Measurements from ENCODE around the gene ITPKB.

ITPKB gene

GRCh38 chr1:226702318-226702956 is 36.6 kb downstream of the ITPKB start:
- TF ChIP-seq, protein P1, sequence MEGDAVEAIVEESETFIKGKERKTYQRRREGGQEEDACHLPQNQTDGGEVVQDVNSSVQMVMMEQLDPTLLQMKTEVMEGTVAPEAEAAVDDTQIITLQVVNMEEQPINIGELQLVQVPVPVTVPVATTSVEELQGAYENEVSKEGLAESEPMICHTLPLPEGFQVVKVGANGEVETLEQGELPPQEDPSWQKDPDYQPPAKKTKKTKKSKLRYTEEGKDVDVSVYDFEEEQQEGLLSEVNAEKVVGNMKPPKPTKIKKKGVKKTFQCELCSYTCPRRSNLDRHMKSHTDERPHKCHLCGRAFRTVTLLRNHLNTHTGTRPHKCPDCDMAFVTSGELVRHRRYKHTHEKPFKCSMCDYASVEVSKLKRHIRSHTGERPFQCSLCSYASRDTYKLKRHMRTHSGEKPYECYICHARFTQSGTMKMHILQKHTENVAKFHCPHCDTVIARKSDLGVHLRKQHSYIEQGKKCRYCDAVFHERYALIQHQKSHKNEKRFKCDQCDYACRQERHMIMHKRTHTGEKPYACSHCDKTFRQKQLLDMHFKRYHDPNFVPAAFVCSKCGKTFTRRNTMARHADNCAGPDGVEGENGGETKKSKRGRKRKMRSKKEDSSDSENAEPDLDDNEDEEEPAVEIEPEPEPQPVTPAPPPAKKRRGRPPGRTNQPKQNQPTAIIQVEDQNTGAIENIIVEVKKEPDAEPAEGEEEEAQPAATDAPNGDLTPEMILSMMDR (IDR thresholded peaks at IDR 0.05; ENCODE audit: insufficient read depth, low read length), result no peak
- TF ChIP-seq, protein P2, sequence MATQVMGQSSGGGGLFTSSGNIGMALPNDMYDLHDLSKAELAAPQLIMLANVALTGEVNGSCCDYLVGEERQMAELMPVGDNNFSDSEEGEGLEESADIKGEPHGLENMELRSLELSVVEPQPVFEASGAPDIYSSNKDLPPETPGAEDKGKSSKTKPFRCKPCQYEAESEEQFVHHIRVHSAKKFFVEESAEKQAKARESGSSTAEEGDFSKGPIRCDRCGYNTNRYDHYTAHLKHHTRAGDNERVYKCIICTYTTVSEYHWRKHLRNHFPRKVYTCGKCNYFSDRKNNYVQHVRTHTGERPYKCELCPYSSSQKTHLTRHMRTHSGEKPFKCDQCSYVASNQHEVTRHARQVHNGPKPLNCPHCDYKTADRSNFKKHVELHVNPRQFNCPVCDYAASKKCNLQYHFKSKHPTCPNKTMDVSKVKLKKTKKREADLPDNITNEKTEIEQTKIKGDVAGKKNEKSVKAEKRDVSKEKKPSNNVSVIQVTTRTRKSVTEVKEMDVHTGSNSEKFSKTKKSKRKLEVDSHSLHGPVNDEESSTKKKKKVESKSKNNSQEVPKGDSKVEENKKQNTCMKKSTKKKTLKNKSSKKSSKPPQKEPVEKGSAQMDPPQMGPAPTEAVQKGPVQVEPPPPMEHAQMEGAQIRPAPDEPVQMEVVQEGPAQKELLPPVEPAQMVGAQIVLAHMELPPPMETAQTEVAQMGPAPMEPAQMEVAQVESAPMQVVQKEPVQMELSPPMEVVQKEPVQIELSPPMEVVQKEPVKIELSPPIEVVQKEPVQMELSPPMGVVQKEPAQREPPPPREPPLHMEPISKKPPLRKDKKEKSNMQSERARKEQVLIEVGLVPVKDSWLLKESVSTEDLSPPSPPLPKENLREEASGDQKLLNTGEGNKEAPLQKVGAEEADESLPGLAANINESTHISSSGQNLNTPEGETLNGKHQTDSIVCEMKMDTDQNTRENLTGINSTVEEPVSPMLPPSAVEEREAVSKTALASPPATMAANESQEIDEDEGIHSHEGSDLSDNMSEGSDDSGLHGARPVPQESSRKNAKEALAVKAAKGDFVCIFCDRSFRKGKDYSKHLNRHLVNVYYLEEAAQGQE (IDR thresholded peaks at IDR 0.05; ENCODE audit: insufficient replicate concordance, low read depth), result no peak
- TF ChIP-seq GABPA (IDR thresholded peaks at IDR 0.05; ENCODE audit: low read depth) (no peak), POLR2AphosphoS5 (IDR thresholded peaks at IDR 0.05; ENCODE audit: low read depth) (no peak), SPI1 (IDR thresholded peaks at IDR 0.05; ENCODE audit: borderline replicate concordance, low read depth) (no peak)
- Histone ChIP-seq H3K4me3 (replicated peaks; ENCODE audit: insufficient read depth, low read length) (no peak overlapping the region), H3K27ac (replicated peaks) (peak overlapping the region; percentile 92), H3K27me3 (ENCODE audit: insufficient read depth, poor library complexity, severe bottlenecking) (no peaks in the 10 kb centered on the region)
- DNase-seq (ENCODE audit: low read depth in 1 of 2, low spot score in 1 of 2), result no peak

GRCh38 chr1:226700861-226701260 is 38.2 kb downstream of the ITPKB start:
- TF ChIP-seq, protein P2 (IDR thresholded peaks at IDR 0.05; ENCODE audit: insufficient replicate concordance, low read depth), result no peak
- TF ChIP-seq, protein P1 (IDR thresholded peaks at IDR 0.05; ENCODE audit: insufficient read depth, low read length), result no peak
- TF ChIP-seq POLR2AphosphoS5 (IDR thresholded peaks at IDR 0.05; ENCODE audit: low read depth), result no peak
- no peak for TF ChIP-seq GABPA (IDR thresholded peaks at IDR 0.05; ENCODE audit: low read depth)
- TF ChIP-seq SPI1 (IDR thresholded peaks at IDR 0.05; ENCODE audit: borderline replicate concordance, low read depth), result no peak
- Histone ChIP-seq H3K27me3 (ENCODE audit: insufficient read depth, poor library complexity, severe bottlenecking) (no peaks in the 10 kb centered on the region), H3K4me3 (replicated peaks; ENCODE audit: insufficient read depth, low read length) (no peak overlapping the region), H3K27ac (replicated peaks) (no peak overlapping the region)
- no peak for DNase-seq (ENCODE audit: low read depth in 1 of 2, low spot score in 1 of 2)

- H3K27me3 ChIP-seq (ENCODE audit: insufficient read depth, poor library complexity, severe bottlenecking), result no peaks in the 10 kb centered on the region
- TF ChIP-seq, protein P1 (IDR thresholded peaks at IDR 0.05; ENCODE audit: insufficient read depth, low read length), result no peak
- TF ChIP-seq POLR2AphosphoS5 (IDR thresholded peaks at IDR 0.05; ENCODE audit: low read depth) (no peak), SPI1 (IDR thresholded peaks at IDR 0.05; ENCODE audit: borderline replicate concordance, low read depth) (no peak)
- TF ChIP-seq, protein P2 (IDR thresholded peaks at IDR 0.05; ENCODE audit: insufficient replicate concordance, low read depth), result no peak
- H3K27ac ChIP-seq (replicated peaks), result no peak overlapping the region
- H3K4me3 ChIP-seq (replicated peaks; ENCODE audit: insufficient read depth, low read length), result no peak overlapping the region
- no peak for DNase-seq (ENCODE audit: low read depth in 1 of 2, low spot score in 1 of 2)
Measured at GRCh38 chr1:226699166-226699565, 39.9 kb downstream of the ITPKB start.
